ENCODE measurements around the gene TMEM184A.

Gene TMEM184A

DNA sequence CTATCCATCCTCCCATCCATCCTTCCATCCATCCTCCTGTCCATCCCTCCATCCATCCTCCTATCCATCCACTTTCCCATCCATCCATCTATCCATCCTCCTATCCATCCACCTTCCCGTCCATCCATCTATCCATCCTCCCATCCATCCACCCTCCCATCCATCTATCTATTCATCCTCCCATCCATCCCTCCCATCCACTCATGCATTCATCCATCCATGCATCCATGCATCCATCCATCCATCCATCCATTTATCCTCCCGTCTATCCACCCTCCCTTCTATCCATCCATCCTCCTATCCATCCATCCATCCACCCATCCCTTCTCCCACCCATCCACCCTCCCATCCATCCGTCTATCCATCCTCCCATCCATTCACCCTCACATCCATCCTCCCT lies 39.0 kb upstream of the TMEM184A start:
- TF ChIP-seq GATA1 (IDR thresholded peaks at IDR 0.05; ENCODE audit: low read depth, low read length) (no peak), POLR2A (IDR thresholded peaks at IDR 0.05; ENCODE audit: low read length) (no peak)
- no peak for DNase-seq

DNA sequence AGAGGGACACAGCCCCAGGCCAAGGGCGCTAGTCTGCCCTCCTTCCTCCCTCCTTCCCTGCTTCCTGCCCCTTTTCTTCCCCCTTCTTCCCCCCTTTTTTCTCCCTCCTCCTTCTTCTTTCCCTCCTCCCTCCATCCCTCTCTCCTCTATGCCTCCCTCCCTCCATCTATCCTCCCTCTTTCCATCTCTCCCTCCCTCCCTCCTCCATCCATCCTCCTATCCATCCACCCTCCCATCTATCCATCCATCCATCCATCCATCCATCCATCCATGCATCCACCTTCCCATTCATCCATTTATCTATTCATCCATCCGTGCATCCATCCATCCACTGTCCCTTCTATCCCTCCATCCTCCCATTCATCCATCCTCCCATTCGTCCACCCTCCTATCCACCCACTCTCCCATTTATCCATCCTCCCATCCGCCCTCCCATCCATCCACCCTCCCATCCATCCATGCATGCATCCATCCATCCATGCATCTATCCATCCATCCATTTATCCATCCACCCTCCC lies 38.0 kb upstream of the TMEM184A start:
- no peak for TF ChIP-seq POLR2A (IDR thresholded peaks at IDR 0.05; ENCODE audit: low read length)
- no peak for TF ChIP-seq GATA1 (IDR thresholded peaks at IDR 0.05; ENCODE audit: low read depth, low read length)
- DNase-seq, result no peak

DNA sequence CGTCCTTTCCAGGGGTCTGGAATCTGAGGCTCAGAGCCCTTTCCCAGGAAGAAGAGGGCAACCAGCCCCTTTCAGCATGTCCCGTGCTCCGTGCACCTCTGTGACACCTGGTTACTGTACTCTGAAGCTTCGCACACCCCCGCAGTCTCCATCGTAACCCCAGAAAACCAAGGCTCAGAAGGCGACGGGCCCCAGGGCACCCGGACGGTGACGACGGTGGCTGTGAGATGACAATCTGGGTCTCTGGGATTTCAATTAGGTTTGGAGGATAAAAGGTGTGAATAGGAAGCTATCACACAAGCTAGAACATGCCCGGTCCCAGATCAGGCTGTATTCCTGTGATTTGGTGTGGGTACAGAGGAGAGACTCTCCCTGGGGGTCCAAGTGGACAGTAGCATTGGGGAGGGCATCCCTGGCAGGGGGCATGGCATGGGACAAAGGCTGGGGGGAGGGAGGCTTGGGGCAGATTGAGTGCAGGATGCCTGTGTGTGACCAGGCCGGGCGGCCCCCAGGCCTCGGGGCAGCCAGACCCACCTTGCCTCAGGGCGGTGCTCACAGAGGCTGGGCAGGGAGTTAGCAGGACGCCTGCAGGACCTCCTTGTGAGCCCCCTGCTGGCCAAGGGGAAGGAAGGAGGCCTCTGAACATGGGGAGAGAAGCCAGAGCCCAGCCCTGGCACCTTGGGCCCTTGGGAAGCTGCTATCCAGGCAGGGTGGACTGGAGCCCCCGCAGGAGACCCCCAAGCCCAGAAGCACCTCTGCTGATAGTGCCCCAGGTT lies 37.3 kb upstream of the TMEM184A start:
- peak; percentile 28 to 31 for DNase-seq
- TF ChIP-seq GATA1 (IDR thresholded peaks at IDR 0.05; ENCODE audit: low read depth, low read length) (no peak), POLR2A (IDR thresholded peaks at IDR 0.05; ENCODE audit: low read length) (no peak)

DNA sequence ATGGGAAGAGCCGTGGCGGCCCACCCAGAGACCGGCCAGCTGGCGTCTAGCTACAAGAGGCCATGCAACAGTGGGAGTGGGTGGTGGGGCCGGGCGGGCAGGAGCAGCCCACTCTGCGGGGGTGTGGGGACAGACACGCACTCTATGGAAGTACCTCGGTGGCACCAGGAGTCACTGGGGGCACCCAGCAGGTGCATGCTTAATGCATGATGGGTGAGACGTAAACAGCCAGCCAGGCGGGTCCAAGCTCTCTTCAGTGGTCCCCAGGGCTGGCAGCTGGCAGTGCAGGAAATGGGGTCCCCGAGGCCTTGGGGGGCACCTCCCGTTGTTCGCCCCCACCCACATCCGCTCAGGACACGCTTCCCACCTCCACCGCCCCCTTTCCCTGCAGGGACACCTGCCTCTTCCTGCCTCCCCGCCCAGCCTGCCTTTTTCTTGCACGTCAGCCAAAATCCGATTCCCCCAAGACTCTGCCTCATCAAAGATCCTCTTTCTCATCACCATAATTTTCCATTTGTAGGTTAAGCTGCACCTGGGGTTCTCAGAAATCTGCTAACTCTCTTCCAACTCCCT lies 36.4 kb upstream of the TMEM184A start:
- TF ChIP-seq GATA1 (IDR thresholded peaks at IDR 0.05; ENCODE audit: low read depth, low read length) (no peak), POLR2A (IDR thresholded peaks at IDR 0.05; ENCODE audit: low read length) (no peak)
- DNase-seq, result no peak

DNA sequence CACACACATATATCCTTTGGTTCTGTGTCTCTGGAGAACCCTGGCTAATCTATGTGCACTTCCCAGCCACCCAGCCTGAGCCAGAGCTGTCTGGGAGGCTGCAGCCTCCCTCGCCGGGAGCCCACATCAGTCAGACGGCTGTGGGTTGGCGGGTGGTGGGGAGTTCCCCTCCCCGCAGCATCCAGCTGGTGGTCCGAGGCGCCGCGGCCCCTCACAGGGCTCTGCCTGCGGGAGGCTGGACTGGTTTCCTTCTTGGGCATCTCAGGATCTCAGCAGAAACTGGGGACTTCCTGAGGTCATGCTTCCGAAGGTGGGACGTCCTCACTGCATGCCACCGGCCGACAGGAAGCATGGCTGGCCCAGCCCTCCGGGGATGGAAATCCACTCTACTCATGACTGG lies 35.9 kb upstream of the TMEM184A start:
- DNase-seq, result no peak
- no peak for TF ChIP-seq GATA1 (IDR thresholded peaks at IDR 0.05; ENCODE audit: low read depth, low read length)
- TF ChIP-seq POLR2A (IDR thresholded peaks at IDR 0.05; ENCODE audit: low read length), result no peak

DNA sequence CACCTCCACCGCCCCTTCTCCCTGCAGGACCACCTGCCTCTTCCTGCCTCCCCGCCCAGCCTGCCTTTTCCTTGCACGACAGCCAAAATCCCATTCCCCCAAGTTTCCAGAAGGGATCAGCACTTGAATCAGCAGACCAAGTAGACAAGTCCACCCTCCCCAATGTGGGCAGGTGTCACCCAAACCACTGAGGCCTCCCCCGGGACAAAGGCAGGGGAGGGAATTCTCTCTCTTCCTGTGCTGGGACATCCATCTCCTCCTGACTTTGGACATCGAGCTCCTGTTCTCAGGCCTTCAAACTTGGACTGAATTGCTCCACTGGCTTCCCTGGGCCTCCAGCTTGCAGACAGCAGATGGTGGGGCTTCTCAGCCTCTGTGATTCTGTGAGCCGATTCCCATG lies 35.4 kb upstream of the TMEM184A start:
- TF ChIP-seq POLR2A (IDR thresholded peaks at IDR 0.05; ENCODE audit: low read length) (no peak), GATA1 (IDR thresholded peaks at IDR 0.05; ENCODE audit: low read depth, low read length) (no peak)
- no peak for DNase-seq

DNA sequence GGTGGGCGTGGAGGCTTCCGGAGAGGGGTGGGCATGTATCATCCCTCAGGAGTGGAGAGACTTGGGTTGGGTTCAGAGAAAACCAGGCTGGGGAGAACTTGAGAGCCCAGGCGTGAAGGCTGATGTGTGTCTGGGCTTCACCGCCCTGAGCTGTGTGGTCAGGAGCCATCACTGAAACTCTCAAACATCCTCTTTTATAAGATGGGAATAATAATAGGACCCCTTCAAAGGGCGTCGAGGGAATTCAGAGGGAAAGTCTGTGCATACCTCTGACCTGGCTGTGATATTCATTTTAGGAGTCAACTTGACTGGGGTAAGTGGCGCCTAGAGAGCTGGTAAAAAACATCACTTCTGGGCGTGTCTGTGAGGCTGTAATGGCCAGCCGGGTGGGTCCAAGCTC lies 34.9 kb upstream of the TMEM184A start:
- TF ChIP-seq GATA1 (IDR thresholded peaks at IDR 0.05; ENCODE audit: low read depth, low read length), result no peak
- no peak for TF ChIP-seq POLR2A (IDR thresholded peaks at IDR 0.05; ENCODE audit: low read length)
- no peak for DNase-seq

DNA sequence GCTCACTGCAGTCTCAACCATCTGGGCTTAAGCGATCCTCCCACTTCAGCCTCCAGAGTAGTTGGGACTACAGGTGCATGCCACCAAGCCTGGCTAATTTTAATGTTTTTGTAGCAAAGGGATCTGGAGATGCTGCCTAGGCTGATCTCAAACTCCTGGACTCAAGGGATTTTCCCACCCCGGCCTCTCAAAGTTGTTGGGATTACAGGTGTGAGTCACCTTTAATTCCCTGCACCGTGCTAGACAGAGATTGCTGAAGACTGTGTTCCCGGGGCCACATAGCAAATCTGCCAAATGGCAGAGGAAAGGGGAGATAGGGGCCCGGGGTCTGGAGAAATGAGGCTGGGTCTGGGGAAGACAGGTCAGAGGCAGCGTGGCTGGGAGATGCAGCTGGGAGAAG lies 34.5 kb upstream of the TMEM184A start:
- DNase-seq, result no peak
- TF ChIP-seq GATA1 (IDR thresholded peaks at IDR 0.05; ENCODE audit: low read depth, low read length) (no peak), POLR2A (IDR thresholded peaks at IDR 0.05; ENCODE audit: low read length) (no peak)

DNA sequence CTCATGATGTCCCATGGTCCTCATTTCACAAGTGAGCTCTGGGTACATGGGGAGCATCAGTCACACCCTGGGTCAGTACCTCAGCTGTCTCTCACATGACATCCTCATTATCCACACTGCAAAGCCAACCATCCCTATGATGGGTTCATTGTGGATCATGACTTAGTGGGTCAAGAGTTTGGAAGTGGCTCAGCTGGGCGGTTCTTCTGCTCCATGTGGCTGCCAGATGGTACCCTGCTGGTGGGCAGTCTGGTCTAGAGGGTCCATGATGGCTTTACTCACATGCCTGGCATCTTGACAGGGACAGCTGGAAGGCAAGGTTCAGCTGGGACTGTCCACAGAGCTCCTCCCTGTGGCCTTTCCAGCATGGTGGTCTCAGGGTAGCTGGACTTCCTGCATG lies 33.0 kb upstream of the TMEM184A start:
- TF ChIP-seq GATA1 (IDR thresholded peaks at IDR 0.05; ENCODE audit: low read depth, low read length) (no peak), POLR2A (IDR thresholded peaks at IDR 0.05; ENCODE audit: low read length) (no peak)
- DNase-seq, result no peak

DNA sequence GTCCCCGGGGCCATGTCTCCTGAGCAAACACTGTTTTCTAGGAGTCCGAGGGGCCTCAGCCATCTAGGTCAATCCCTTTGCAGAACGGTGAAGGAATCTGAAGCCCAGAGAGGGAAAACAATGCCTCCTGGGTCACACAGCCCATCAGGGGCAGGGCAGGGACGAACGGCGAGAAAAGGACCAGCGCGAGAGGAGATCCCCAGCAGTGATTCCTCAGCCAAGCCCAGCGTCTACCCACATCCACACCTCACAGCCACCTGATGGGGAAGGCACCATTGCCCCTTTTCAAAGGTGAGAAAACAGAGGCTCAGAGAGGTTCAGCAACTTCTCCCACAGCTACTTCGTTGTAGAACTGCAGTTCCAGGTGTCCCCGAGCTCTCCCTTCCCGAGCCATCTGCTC lies 31.7 kb upstream of the TMEM184A start:
- no peak for TF ChIP-seq GATA1 (IDR thresholded peaks at IDR 0.05; ENCODE audit: low read depth, low read length)
- no peak for DNase-seq

DNA sequence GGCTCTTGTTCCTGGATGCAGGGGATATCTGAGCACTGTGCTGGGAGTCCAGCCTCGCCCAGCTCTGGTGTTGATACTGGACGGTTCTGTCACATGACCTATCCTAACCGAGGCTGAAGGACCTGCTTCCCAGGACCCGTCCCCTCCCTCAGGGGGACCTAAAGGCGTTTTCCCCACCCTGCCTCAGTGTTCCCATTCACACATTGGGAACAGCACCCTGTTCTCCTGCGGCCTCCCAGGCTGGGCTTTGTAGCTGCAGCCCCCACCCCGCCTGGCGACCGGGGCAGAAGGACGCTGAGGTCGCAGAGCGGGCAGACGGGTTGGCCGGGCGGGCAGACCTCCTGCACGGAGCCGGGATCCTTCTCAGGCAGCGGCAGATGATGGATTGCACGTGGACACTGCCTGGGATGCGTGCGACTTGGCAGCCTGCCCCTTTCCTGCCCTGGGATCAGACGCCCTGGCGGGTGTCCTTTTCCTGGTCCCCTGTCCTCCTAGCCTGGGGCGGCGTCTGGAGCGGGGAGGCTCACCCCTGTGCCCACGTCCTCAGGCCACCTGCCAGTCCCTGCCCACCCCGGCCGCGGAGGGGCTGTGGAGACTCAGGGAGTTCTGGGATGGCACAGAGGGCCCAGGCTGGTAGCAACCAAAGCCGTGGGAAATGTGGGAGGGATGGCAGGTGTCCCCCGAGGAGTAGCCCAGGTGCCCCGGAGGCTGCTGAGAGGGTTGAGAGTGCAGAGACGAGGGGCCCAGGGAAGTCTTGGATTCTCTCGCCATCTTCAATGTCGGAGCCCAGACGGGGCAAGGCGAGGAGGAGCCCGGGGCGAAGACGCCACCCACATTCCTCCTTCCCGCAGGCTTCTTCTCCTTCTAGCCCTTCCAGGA lies 31.1 kb upstream of the TMEM184A start:
- no peak for DNase-seq
- TF ChIP-seq POLR2A (IDR thresholded peaks at IDR 0.05; ENCODE audit: low read length) (no peak), GATA1 (IDR thresholded peaks at IDR 0.05; ENCODE audit: low read depth, low read length) (no peak)

DNA sequence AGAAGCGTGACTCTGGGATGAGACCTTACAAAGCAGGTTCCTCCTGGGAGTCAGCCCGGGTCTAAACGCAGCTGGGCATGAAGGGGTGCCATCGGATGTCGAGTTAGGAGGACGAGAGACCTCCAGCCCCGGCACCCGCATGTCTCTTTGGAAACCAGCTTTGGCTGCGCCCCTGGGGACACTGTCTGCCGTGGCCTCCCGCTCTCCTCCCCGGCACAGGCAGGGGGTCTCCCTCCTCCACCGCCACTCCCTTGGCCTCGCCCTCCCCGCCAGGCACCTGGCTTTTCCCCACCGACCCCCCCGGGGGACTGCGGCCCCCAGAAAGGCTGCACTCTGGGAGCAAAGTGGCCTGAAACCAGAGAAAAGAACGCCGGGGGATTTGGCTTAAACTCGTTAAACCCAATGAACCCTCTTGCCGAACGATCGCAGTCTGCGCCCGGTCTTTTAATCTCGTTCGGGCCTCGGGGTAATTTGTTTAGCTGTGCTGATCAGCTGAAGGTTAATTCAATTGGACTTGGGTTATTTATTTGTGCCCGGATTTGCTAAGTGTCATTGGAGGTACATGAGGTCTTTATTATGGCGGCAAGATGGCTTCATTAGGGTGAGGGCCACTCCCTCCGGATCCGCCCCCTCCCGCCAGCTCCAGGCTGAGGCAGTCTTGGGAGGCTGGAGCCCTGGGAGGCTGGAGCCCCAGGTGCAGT lies 30.3 kb upstream of the TMEM184A start:
- DNase-seq, result no peak
- TF ChIP-seq POLR2A (IDR thresholded peaks at IDR 0.05; ENCODE audit: low read length) (no peak), GATA1 (IDR thresholded peaks at IDR 0.05; ENCODE audit: low read depth, low read length) (no peak)

DNA sequence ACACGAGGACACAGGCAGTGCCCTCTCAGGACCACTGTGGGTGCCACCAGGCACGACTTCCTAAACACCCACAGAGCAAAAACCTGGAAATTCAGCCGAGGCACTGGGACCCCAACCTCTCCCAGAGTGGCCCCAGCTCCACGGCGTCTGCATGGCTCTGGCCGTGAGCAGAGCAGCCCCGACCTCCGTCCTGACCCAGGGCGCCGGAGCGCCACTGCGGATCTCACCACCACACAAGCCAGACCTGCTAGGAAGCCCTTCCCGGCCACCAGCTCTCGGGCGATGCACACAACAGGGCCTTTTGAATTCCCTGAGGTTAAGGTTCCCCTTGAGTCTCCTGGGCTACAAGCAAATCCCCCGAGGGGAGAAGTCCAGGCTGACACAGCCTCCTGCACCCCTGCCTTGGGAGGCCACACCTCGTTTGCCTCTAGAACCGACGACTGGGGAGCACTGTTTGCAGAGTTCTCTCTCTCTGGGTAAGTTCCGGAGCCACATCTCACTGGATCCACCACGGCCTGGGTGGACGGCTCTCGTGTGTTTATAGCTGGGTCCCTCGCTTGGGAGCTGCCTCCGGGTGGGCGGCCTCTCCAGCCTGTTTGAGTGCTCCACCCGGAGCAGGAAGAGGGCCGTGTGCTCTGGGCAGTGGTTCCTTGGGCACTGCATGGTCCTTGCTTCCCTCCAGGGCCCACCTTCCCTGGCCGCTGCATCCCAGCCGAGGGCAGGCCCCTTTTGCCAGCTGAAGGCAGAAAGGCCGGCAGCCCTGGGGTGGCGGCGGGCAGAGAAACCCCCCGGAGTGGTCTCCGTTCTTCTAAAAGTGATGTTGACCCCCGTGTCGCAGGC lies 29.4 kb upstream of the TMEM184A start:
- no peak for DNase-seq
- TF ChIP-seq GATA1 (IDR thresholded peaks at IDR 0.05; ENCODE audit: low read depth, low read length), result no peak
- TF ChIP-seq POLR2A (IDR thresholded peaks at IDR 0.05; ENCODE audit: low read length), result no peak

Measured in erythroblast (primary cell).